GM12874 (cell line): Measurements from ENCODE around the gene SLC17A3.

Experiments used
- TF ChIP-seq, protein P1 (sequence below): IDR thresholded peaks from 2 replicates; pipeline ENCODE4 v1.5.1; 2011; ENCODE audit warnings: low read depth, mild to moderate bottlenecking, control low read depth, low read length, moderate library complexity; ENCODE audit not compliant: insufficient read depth

Gene SLC17A3

DNA sequence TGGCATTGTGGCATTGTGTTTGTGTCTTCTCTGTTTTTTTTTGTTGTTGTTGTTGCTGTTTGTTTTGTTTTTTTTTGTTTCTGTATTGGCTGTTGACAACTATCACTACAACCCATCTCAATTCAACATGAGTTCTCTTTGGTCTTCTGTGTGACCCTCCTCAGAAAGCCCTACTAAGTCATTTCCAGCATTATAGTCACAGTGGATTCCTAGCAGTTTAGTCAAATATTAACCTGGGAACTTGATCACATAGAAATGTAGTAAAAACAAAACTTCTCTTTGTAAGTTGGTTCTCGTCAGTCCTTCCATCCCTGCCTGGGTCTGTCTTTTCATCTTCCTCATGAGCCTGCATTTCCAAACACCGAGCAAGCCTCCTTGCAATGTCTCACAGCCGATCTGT is 39.7 kb upstream of the SLC17A3 start:
- TF ChIP-seq, protein P1, sequence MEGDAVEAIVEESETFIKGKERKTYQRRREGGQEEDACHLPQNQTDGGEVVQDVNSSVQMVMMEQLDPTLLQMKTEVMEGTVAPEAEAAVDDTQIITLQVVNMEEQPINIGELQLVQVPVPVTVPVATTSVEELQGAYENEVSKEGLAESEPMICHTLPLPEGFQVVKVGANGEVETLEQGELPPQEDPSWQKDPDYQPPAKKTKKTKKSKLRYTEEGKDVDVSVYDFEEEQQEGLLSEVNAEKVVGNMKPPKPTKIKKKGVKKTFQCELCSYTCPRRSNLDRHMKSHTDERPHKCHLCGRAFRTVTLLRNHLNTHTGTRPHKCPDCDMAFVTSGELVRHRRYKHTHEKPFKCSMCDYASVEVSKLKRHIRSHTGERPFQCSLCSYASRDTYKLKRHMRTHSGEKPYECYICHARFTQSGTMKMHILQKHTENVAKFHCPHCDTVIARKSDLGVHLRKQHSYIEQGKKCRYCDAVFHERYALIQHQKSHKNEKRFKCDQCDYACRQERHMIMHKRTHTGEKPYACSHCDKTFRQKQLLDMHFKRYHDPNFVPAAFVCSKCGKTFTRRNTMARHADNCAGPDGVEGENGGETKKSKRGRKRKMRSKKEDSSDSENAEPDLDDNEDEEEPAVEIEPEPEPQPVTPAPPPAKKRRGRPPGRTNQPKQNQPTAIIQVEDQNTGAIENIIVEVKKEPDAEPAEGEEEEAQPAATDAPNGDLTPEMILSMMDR: no peak

DNA sequence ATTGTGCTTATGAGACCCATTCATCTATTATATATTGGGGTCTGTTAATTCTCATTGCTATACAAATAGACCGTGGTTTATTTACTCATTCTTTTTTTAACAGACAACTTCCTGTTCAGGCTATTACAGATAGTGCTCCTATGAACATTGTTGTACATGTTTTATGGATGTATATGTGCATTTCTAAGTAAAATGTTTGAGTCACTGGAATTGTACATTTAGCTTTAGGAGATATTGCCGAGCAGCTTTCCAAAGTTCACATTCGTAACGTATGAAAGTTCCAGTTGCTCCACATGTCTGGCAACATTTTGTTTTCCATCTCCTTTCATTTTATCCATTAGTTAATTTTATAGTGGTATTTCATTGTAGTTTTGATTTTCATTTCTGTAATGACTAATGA is 37.3 kb upstream of the SLC17A3 start:
- TF ChIP-seq, protein P1: no peak

- TF ChIP-seq, protein P1: no peak
Measured at GRCh38 chr6:25907475-25908014, 33.5 kb upstream of the SLC17A3 start.

DNA sequence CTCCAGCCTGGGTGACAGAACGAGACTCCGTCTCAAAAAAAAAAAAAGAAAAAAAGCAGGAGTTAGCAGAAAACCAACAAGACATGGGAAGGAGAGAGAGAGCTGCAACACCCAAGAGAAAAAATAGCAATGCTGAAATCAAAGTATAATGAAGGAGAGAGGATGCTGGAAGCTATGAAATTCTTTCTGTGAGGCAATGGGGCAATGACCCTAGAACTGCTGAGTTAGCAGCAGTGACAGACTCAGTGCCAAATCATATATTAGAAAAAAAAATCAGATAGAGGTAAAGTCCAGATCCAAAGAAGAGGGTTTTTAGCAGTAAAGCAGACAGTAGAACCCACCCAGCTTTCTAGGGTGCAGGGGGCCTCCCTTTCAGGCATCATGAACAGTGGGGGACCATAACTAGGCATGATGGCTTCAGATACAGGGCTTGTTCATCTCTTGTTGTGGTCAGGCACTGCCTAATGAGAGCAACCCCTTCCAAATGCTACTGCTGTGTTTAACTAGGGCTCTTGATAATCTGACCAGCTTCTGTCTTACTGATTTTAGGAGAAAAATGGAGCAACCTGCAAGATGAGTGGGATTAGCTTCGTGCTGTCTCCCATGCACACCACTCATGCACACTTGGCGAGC is 29.5 kb upstream of the SLC17A3 start:
- TF ChIP-seq, protein P1: no peak

DNA sequence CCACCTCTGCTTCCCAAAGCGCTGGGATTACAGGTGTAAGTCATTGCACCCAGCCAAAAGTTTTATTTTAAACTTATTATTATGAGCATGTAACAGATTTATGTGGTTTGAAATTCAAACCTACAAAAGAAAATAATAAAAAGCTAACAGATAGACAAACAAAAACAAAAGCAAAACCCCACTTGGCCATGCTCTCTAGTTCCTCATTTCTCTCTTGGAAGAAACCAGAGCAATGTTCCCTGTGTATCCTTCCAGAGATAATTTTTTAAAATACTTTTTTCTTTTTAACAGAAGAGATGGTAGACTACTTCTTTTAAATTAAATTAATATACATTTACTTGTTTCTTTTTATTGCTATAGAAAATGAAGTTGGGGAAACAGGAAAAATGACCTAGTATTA is 28.0 kb upstream of the SLC17A3 start:
- TF ChIP-seq, protein P1: no peak

GRCh38 chr6:25900843-25901242 is 26.8 kb upstream of the SLC17A3 start:
- TF ChIP-seq, protein P1: no peak

- TF ChIP-seq, protein P1: no peak
Measured at GRCh38 chr6:25899580-25900408, 25.8 kb upstream of the SLC17A3 start.
